ENCODE results near the gene ATG4C. TPM values are rescaled to one million over a fixed set of nuclear protein-coding genes. Genes with fewer than 3 reads are reported as not detected.

ATG4C gene
- total RNA-seq, 1 experiment from 2014 or later: 13.1 TPM

DNA sequence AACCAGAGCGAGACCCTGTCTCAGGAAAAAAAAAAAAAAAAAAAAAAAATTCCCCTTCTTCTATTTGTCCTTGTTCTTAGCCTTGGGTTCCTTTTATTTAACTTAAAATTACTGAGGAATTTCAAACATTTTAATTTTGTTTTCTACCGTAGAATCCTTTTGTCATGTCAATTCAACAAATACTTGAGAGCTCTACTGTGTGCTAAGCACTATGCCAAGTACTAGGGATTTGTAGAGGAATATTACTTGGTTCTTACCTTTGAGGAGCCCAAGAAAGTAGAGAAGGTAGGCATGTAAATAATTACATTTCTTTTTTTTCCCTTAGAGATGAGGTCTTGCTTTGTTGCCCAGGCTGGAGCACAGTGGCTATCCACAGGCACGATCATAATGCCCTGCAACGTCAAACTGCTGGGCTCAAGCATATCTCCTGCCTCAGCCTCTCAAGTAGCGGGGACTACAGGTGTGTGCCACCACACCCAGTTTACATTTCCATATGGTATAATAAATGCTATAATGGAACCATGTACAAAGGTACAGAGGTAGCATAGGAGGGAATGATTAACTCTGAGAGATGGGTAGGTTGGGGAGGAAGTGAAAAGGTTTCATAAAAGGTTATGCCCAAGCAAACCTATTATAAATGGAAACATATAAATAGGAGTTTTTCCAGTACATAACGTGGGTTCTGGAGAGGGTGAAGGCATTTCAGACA, 104.0 kb downstream of the ATG4C start:
- Histone ChIP-seq H2BK120ac (ENCODE audit: low read depth, low read length, poor library complexity, severe bottlenecking) (no peak overlapping the region), H2AK5ac (ENCODE audit: insufficient read length, low read length) (no peak overlapping the region), H3K27me3 (ENCODE audit: insufficient read depth, low read length) (no peaks in the 10 kb centered on the region), H3K23me2 (ENCODE audit: insufficient read length, low read depth, low read length, poor library complexity, severe bottlenecking) (no peaks in the 10 kb centered on the region), H2AFZ (ENCODE audit: low read length) (no peak overlapping the region), H3K14ac (ENCODE audit: insufficient read depth, low read length) (no peak overlapping the region), H3K4me2 (ENCODE audit: insufficient read depth, insufficient read length, low read length) (no peak overlapping the region), H4K5ac (ENCODE audit: insufficient read length, low read depth, low read length) (no peak overlapping the region), H3K56ac (ENCODE audit: insufficient read length, low read depth, low read length) (no peak overlapping the region), H2BK12ac (ENCODE audit: insufficient read length, low read depth, low read length) (no peak overlapping the region), H2BK5ac (ENCODE audit: insufficient read length, low read length) (no peak overlapping the region), H3K4me1 (ENCODE audit: insufficient read depth, low read length) (no peaks in the 10 kb centered on the region; the same call in 1 of the 2 replicates), H4K20me1 (ENCODE audit: control insufficient read depth, insufficient read depth, insufficient read length) (no peaks in the 10 kb centered on the region), H2BK20ac (ENCODE audit: low read depth, low read length, poor library complexity, severe bottlenecking) (no peak overlapping the region), H2BK15ac (ENCODE audit: low read depth, low read length) (no peak overlapping the region), H3K23ac (ENCODE audit: insufficient read length, low read depth, low read length) (no peak overlapping the region), H3K79me2 (ENCODE audit: insufficient read depth, low read length) (no peaks in the 10 kb centered on the region), H3K79me1 (ENCODE audit: insufficient read depth, low read depth, low read length, poor library complexity, severe bottlenecking) (no peaks in the 10 kb centered on the region), H3K27ac (ENCODE audit: insufficient read length, low read depth, low read length) (no peak overlapping the region), H3T11ph (ENCODE audit: low read length) (no peak overlapping the region), H4K8ac (replicated peaks; ENCODE audit: insufficient read length, low read depth, low read length) (no peak overlapping the region), H4K91ac (ENCODE audit: insufficient read length, low read depth, low read length) (no peak overlapping the region), H3K4ac (ENCODE audit: low read depth, low read length) (no peak overlapping the region), H3K9ac (ENCODE audit: extremely low read depth, insufficient read length, low read length) (no peak overlapping the region), H3K18ac (ENCODE audit: insufficient read length, low read depth, low read length) (no peak overlapping the region), H3K9me3 (ENCODE audit: control insufficient read depth, low read depth, low read length) (no peaks in the 10 kb centered on the region)
- Mint-ChIP-seq H3K9me3 (no peaks in the 10 kb centered on the region), H3K4me3 (no peak overlapping the region), H3K27me3 (ENCODE audit: low read depth) (no peaks in the 10 kb centered on the region), H3K36me3 (ENCODE audit: insufficient read depth in 1 of 3, low read depth in 3 of 3) (no peaks in the 10 kb centered on the region), H3K27ac (no peak overlapping the region), H3K4me1 (peaks cover 16 to 24% of the 10 kb centered on the region in 2 experiments)
- WGBS (ENCODE audit: extremely low coverage, insufficient read length, low lambda C conversion rate): no CpG with 5 or more reads among the region's 6 CpGs
- TF ChIP-seq, protein P1, sequence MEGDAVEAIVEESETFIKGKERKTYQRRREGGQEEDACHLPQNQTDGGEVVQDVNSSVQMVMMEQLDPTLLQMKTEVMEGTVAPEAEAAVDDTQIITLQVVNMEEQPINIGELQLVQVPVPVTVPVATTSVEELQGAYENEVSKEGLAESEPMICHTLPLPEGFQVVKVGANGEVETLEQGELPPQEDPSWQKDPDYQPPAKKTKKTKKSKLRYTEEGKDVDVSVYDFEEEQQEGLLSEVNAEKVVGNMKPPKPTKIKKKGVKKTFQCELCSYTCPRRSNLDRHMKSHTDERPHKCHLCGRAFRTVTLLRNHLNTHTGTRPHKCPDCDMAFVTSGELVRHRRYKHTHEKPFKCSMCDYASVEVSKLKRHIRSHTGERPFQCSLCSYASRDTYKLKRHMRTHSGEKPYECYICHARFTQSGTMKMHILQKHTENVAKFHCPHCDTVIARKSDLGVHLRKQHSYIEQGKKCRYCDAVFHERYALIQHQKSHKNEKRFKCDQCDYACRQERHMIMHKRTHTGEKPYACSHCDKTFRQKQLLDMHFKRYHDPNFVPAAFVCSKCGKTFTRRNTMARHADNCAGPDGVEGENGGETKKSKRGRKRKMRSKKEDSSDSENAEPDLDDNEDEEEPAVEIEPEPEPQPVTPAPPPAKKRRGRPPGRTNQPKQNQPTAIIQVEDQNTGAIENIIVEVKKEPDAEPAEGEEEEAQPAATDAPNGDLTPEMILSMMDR (conservative IDR thresholded peaks at IDR 0.05): no peak
- no peak for DNase-seq

Data from H9 (cell line).